T-helper 1 cell (primary cell): ENCODE data around the gene HDAC9.

ENCODE experiments used
- DNase-seq, 5 donors: peaks; one replicate each; pipeline ENCODE4 v3.0.0-alpha.2; 2012 to 2020

Gene HDAC9

GRCh38 chr7:18494821-18495408, 634 bp upstream of the HDAC9 start:
- no peak for DNase-seq

- no peak for DNase-seq
Observed at GRCh38 chr7:18496341-18496700, 772 bp downstream of the HDAC9 start.

- DNase-seq: no peak
Observed at GRCh38 chr7:18497082-18497481, 1.5 kb downstream of the HDAC9 start.

GRCh38 chr7:18497800-18498199, 2.3 kb downstream of the HDAC9 start:
- no peak for DNase-seq

DNA sequence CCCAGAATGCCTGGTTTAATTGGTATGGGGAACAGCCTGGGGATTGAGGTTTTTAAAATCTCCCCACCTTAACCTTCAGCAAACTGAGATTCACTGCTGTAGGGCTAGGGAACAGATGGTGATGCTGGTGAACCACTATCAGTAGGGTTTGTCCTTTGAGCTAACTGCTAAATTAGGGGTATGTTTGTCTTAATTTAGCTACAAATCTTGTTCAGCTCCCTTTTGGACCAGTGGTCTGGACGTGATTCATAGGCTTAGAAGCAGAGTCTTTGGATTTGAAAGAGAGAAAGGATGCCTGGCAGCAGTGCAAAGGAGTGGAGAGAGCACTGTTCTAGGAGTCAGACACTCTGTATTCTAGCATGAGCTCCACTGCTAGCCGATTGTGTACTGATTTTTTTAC, 2.8 kb downstream of the HDAC9 start:
- DNase-seq: no peak

- DNase-seq: no peak
Observed at GRCh38 chr7:18499407-18500177, 4.0 kb downstream of the HDAC9 start.

DNA sequence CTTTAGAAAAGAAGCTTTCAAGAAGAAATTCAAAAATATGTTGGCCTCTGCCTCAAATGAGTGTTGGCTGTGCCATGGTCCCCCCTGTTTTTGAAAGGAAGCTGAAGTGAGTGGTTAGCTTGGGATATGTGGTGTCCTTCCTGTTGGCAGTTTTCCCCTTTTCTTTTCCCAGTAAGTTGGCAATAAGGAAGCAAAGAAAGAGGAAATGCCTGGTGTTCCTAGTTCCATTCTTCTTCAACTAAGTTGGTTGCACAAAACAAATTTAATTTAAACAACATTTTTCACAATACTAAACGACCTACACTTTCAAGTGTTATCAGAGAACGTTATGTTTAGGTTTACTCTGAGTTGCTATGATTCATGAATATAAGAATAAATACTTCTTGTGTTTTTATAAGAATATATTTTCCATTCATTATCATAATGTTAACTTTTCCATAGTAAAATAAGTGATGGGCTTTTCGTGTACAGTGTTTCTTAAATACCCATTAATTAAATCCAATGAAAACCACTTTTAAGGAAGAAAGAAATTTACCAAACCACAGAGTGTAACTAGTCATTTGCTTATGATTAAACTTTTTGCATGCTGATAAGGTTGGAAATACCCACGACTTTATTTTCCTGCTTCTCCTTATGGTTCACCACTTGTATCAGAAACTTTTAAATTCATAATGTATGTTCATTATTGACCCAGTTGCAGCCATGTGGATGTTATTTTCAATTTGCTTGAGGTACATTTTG, 7.7 kb downstream of the HDAC9 start:
- no peak for DNase-seq

DNA sequence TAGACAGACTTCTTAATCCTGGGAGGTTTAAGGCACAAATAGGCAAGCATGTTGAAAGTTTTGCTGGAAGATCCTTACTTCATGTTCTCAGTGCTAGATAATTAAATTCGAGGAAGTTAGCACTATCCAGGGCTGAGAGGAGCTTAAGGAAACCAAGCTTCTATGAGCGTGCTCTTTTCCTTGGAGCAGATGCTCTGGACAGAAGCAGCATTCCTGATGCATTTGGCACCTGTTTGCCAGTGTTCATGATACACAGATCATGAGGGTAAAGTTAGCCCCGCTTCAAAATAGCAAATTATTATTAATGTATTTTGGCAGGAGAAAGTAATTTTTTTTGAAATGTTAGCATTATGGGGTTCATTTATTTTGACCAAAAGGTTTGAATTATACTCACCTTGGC, 9.4 kb downstream of the HDAC9 start:
- no peak for DNase-seq

DNA sequence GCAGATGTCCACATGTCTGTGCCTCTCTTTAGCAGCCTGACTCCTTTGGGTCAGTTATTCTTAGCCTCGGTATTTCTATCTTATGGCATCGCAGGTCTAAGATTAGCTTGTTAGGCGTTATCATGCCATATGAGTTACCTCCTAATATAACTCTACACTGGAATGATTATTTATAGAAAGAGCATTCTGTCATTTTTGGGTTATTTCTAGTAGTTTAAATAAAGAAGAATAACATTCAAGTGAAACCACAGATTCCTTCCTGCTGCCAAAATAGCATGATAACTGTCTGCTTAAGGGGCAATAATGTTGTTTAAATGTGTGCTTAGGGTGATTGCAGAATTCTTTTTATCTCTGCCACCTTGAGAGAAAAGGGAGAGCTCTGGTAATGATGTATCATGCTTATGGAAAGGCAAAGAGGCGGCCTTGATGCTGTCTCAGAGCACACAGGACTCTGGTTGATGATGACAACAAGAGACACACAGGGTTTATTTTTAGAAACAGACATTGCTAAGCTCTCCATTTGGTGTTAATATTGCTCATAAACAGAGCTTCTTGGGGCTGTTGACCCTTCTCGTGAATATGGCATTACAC, 10.4 kb downstream of the HDAC9 start:
- no peak for DNase-seq

DNA sequence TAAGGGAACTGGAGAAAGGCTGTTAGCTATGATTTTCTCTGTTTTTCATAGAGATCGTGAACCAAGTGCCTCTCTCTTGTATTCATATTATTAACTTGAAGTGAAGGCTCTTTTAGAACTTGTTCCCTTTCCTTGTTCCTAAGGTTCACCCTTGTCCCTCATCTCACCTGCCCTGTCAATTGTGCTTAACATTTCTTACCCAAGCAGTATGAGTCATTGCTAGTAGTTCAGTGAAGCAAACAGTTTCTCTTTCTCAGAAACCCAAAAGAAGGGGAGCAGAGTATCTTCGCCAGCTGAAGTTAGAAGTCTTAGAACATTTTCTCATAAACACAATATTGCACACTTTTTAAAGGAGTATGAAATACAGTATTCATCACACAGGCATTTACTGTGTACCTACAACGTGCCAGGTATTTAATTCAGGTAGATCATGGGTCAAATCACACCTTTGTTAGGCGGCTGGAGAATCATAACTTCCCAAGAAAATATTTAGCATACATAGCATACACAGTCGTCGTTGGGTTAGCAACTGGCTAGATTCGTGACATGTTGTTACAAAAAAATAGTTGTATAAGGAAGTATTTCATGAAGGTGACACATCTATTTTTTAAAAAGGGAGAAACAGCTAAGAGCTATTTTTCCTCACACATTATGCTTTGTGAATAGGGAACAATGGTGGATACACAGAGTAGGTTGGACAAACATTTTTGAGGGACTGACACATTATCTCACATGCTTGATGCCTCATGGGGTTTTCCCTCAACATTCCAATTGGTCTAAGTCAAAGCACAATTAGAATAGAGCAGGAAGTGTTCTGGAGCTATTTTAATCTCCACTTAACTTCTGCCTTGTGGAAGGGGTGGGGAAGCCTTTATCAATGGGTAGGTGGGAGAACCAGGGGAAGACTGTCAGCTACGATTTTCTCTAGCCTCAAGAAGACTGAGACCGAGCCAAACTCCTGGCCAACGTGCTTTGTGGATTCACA, 13.2 kb downstream of the HDAC9 start:
- DNase-seq: no peak

GRCh38 chr7:18509481-18509880, 13.9 kb downstream of the HDAC9 start:
- no peak for DNase-seq

DNA sequence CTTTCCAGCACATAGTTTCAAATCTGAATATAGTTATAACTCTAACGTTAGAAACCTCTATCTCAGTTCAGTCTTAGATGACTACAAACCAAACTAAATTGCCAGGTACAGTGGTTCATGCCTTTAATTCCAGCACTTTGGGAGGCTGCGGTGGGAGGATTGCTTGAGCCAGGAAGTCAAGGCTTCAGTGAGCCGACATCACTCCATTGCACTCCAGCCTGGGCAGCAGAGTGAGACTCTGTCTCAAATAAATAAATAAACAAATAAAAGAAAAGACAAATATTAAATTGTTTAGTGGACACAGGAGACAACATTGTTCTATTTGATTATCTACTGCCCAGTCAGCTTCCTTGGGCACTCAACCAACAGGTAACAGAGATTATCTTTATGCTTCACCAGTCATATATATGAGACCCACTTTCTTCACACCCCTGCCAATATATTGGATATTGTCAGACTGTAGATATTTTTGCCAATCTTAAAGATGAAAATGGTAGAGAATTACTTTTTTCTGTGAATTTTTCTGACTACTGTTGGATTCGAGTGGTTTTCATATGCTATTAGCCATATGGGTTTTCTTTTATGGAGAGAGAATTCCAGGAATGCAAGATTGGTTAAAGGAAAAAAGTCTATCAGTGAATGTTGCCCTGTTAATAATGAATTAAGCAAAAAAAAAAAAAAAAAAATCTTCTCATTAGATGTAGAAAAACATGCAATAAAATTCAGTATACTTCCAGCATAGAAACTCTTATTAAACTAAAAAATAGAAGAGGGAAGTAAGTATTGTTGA, 16.0 kb downstream of the HDAC9 start:
- no peak for DNase-seq

DNA sequence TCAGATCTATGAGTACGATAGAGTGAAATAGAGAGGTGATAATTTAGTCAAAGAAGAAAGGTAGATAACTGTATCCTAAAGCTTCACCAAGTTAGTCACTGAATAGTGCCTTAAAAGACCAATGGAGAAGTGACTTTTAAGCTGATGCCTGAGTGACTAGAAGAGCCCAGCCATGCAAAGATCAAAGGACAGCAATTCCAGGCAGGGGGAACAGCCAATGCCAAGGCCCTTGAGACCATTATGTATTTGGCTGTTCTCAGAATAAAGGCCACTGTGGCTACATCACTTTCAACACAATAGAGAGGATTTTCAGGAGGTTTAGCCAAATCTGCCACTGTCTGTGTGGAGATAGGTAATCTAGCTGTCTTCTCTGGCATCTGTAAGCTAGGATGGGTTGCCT, 17.8 kb downstream of the HDAC9 start:
- no peak for DNase-seq

GRCh38 chr7:18515067-18515466, 19.5 kb downstream of the HDAC9 start:
- DNase-seq: no peak

DNA sequence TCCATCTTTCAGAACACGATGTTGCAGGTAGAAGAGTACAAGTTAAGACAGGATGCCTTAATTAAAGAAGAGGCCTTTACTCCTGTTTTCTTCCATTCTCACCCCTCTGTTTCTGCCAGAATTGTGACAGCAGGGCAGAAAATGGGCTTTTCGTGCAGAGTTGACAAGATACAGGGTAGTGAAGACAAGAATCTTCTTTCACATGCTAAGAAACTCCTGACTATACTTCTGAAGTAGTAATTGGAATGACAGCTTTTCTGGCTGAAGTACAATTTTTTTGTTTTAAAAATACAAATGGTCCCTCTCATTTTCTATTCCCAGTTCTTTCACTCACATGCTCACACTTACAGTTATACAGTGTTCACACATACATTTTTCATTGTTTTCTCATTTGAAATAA, 22.1 kb downstream of the HDAC9 start:
- DNase-seq: no peak

DNA sequence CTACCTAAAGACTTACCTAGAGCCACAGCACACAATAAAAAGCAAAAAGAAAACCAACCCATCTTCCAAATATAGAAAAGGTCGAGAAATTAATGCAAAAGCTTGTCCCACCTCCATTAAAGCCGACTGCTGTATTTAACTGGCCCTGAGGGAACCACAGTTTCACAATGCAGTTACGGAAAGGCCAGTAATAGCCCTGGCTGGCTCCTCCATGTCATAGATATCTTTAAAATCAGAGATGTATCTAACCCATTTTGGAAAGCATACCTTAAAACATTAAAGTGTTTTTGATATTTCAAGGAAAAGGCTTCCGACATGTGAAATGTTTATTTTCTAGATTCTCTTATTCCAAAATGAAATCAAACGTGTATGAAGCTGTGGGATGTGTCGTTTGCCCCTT, 23.0 kb downstream of the HDAC9 start:
- no peak for DNase-seq

DNA sequence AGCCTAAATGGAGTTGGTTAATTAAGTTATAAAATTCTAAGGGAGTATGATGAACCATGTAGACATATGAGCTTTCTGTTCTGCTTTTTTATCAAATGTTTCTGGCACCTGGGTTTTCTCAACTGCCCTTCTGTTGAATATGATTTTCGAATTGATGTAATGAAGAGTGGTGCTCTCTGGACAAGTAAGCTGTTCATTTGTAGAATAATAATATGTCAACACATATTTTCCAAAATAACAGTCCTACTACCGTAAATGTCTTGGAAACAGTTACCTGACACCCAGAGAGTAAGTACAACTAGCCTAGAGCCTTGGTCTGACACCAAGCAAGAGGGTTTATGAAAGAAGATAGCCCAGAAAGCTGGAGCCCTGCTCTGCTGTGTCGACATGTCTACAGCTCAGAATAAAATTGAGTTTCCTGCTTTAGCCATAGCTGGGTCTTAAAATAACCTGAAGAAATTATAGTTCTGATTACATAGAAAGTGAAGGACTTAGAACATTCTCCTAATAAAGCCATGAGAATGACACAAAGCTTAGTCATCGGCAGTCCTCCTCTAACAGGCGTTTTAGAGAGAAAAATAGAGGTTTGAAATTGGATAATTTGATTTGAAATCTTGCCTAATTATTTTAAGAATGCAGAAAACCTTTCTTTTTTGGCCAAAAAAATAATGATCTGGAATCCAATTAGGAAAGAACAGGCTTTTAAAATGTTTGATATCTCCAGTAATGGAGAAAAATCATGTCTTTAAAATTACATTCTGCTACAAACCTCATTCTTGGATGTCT, 25.1 kb downstream of the HDAC9 start:
- DNase-seq: no peak

DNA sequence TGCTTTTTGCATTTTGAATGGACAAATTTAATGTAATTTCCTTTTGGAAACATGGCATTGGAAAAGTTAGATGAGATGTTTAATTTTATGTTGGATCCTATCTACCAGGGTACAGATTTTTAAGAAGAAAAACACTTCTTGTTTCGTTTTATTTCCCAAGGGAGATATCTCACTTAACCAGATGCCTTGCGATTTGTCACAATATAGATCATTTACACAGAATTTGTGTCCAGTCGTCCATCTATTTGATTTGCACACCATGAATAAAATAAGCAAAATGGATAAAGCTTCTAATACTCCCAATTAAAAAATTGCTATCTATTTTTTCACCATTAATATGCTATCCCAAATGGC, 25.7 kb downstream of the HDAC9 start:
- no peak for DNase-seq

GRCh38 chr7:18521945-18522566, 26.5 kb downstream of the HDAC9 start:
- peak in 1 of 5 donors; percentile 50 for DNase-seq

- DNase-seq: no peak
Observed at GRCh38 chr7:18524248-18524647, 28.7 kb downstream of the HDAC9 start.
